SKM-1 treated with dmso at 0.1 percent for 144 hours (cell line): ENCODE measurements around the gene PIGK.

ENCODE experiments used
- DNase-seq: peaks from one replicate; lab custom pipeline; 2025; ENCODE audit not compliant: unreplicated experiment; lab: John Stamatoyannopoulos, UW

The PIGK gene

GRCh38 chr1:77103486-77103885, 115.7 kb downstream of the PIGK start:
- DNase-seq, result no peak

- no peak for DNase-seq
These were observed 118.4 kb downstream of the PIGK start for GRCh38 chr1:77100875-77101274.

DNA sequence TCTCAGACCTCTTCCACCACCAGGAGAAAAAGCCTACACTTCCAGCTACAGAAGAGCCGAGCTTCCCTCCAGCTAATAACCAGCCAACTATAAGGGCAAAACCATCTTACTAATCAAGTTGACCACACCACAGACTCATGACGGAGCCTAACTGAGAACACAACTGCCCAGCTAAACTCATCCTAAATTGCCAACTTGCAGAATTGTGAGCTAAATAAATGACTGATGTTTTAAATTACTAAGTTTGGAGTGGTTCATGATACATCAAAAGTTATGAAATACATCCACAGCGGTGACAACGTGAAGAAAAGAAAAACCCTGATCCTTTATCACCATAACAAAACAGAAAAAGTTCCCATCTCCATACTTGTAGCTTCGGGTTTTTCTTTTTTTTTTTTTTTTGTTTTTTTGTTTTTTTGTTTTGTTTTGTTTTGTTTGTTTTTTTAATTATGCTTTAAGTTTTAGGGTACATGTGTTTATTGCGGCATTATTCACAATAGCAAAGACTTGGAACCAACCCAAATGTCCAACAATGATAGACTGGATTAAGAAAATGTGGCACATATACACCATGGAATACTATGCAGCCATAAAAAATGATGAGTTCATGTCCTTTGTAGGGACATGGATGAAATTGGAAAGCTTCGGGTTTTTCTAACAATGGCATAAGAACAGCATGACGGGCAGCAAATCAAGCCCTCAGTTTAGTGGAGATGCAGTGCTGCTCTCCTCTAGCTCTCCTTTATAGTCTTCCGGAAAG, 122.6 kb downstream of the PIGK start:
- no peak for DNase-seq

DNA sequence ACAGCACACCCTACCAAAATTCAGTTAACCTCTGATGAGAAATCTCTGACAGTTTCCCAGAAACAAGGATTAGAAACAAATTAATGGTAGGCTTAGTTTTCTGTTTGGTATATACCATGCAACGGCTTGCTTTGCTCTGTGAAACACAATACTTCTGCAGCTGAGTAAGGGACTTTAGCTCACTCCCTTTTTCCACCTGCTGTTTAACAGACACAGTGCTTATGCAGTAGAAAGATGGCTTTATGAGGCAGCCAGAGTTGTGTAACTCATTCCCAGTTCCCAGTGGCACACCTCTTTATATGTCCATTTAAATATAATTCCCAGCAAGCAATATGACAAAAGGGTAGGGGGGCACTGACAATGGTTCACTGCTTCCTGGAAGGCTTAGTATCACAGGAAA, 124.0 kb downstream of the PIGK start:
- DNase-seq, result no peak

- no peak for DNase-seq
These were observed 129.5 kb downstream of the PIGK start for GRCh38 chr1:77089756-77090155.

DNA sequence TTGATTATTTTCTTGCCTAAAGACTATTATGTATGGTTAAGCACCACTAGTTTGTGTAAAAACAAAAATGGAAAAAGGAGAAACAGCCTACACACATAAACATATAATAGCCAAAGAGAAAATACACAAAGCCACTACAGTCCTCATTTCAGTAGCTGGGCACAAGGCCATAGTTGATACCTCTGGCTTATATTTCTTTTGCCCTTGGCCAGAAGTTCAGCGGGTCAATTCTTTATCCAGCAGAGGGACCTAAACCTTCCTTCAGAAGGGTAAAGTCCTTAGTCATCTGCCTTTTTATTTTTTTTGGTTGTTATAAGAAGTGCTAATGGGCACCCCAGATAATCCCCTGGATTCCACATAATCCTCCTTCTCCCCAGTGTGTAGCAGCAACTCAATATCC, 134.1 kb downstream of the PIGK start:
- DNase-seq, result no peak

DNA sequence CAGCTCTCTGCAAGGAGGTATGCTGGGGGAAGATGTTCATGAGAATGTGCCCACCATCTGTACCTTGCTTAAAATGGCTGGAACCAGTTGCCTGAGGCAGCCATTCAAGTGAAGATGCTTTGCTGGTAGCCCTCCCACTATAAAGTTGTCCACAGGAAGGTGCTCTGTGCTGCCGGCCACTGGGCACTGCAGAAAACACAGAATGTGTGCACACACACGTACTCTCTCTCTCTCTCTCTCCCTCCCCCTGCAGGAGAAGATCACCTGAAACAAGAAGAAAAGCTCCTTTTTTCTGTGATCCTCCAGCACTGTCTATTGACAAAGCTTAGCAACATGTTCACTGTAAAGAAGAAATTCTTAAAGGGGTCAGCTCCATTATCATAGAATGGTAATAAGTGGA, 134.8 kb downstream of the PIGK start:
- DNase-seq, result no peak

GRCh38 chr1:77081834-77082233, 137.4 kb downstream of the PIGK start:
- DNase-seq, result no peak

- peak; percentile 26 for DNase-seq
These were observed 142.5 kb downstream of the PIGK start for GRCh38 chr1:77076759-77077158.

GRCh38 chr1:77068013-77068412, 151.2 kb downstream of the PIGK start:
- no peak for DNase-seq

- no peak for DNase-seq
These were observed 153.4 kb downstream of the PIGK start for GRCh38 chr1:77065693-77066342.

- DNase-seq, result no peak
These were observed 155.0 kb downstream of the PIGK start for GRCh38 chr1:77064246-77064645.

- DNase-seq, result no peak
These were observed 156.1 kb downstream of the PIGK start for GRCh38 chr1:77063118-77063517.

GRCh38 chr1:77061162-77061561, 158.1 kb downstream of the PIGK start:
- DNase-seq, result no peak

GRCh38 chr1:77060000-77060399, 159.2 kb downstream of the PIGK start:
- peak; percentile 89 for DNase-seq

GRCh38 chr1:77057994-77058585, 161.1 kb downstream of the PIGK start:
- DNase-seq, result no peak

DNA sequence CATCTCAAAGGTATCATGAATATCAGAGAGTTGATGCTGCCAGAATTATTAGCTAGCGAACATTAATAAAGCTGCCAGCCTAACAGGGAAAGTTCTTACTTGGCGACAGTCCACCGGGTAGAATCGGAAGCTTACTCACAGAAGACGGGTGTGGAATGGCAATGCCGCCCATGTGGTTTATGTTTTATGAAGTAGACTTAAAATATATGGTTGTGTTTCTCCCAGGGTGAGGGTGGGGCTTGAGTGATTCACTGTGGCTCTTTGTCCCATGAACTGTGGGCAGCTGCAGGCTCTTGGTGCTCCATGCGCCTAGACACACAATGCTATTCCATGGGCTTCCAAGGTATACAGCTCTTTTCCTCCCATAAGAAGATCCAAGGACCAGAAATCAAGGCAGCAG, 162.7 kb downstream of the PIGK start:
- DNase-seq, result no peak

GRCh38 chr1:77051425-77051824, 167.8 kb downstream of the PIGK start:
- no peak for DNase-seq

DNA sequence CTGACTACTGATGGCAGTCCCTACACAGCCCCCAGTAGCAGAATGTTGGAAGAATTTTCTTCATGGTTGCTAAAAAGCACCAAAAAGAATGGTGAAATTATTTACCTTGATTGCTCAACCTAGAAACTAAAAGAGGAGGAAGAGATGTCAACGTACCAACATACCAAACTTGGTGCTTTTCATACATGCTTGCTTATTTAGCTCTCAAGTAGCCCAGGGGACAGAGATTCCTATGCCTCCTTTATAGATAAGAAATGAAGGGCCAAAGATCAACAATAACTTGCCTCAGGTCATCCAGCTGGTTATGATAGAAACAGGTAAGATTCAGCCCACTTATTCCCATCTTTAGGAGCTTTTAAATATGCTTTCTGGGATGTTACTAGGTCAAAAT, 170.6 kb downstream of the PIGK start:
- DNase-seq, result peak; percentile 77

GRCh38 chr1:77047978-77048614, 171.1 kb downstream of the PIGK start:
- peak; percentile 77 for DNase-seq

GRCh38 chr1:77047575-77047974, 171.7 kb downstream of the PIGK start:
- DNase-seq, result no peak
